ENCODE measurements around the gene FAM171A1. TPM values are rescaled to one million over a fixed set of nuclear protein-coding genes. Genes with fewer than 3 reads are reported as not detected.
A peak's percentile ranks its signal among the peaks of the same experiment; 100 is the strongest.

The FAM171A1 gene
- total RNA-seq, 2 donors from 2014 or later = 16.3 to 24.2 TPM

GRCh38 chr10:15325944-15326284 lies 45.2 kb downstream of the FAM171A1 start:
- TF ChIP-seq POLR2AphosphoS5 (IDR thresholded peaks at IDR 0.05) (no peak), POLR2A (IDR thresholded peaks at IDR 0.05) (no peak), CTCF (IDR thresholded peaks at IDR 0.05) (no peak)
- no peaks in the 10 kb centered on the region for H3K9me3 ChIP-seq
- 59% methylated on average over 4 of the region's 4 CpGs for WGBS
- H3K4me3 ChIP-seq = no peak overlapping the region
- no peaks in the 10 kb centered on the region for H3K36me3 ChIP-seq
- no peak overlapping the region for H3K27ac ChIP-seq
- intact Hi-C loops (cut with DNase I) = no loop called here
- DNase-seq (ENCODE audit: low spot score) = no peak
- H3K4me1 ChIP-seq (replicated peaks) = no peaks in the 10 kb centered on the region
- H3K27me3 ChIP-seq (replicated peaks; ENCODE audit: insufficient read depth) = no peaks in the 10 kb centered on the region

DNA sequence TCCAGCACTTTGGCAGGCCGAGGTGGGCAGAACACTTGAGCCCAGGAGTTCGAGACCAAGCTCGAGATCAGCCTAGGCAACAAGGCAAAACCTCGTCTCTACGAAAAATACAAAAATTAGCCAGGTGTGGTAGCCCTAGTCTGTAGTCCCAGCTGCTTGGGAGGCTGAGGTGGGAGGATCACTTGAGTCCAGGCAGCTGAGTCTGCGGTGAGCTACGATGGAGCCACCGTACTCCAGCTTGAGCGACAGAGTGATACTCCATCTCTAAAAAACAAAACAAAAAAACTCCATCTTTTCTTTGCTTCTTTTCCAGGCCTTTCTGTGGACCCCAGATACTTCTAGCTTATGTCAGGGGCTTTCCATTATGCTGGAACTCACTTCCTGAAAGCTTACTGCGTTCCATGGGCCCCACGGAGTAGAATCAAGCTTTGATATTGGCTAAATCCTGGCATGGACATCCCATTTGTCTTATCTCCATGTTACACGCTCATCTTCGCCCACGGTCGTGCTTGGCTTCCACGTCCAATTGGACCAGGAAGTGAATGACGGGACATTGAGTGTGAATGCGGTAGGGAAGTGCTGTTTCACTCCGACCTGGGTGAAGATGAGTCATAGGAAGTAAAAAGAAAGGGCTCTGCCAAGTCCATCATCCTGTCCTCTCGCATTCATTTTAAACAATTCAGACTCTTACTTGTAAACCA lies 45.7 kb downstream of the FAM171A1 start:
- DNase-seq (ENCODE audit: low spot score) = no peak
- Histone ChIP-seq H3K4me1 (replicated peaks) (no peaks in the 10 kb centered on the region), H3K9me3 (no peaks in the 10 kb centered on the region), H3K36me3 (no peaks in the 10 kb centered on the region), H3K27me3 (replicated peaks; ENCODE audit: insufficient read depth) (no peaks in the 10 kb centered on the region), H3K27ac (no peak overlapping the region), H3K4me3 (no peak overlapping the region)
- peak; percentile 12 for TF ChIP-seq POLR2AphosphoS5 (IDR thresholded peaks at IDR 0.05)
- no peak for TF ChIP-seq POLR2A (IDR thresholded peaks at IDR 0.05)
- 81% methylated on average over 20 of the region's 20 CpGs for WGBS
- intact Hi-C loops (cut with DNase I) = no loop called here

DNA sequence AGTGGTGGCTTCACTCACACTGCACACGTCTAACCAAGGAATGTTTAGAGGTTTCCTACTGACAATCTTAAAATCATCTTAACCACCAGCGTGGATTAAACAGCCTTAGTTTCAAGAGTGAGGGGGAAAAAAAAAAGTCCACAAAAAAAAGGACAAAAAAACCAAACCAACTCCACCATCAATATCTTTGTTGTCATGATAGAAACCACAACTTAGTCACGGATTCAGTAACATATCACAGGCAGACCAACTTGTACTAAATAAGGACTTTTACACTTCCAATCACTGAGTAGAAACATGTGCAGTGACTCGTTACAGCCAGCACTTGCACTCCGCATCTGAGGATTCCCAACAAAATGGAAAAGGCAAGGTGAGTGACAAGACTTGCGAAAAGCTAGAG lies 46.5 kb downstream of the FAM171A1 start:
- Histone ChIP-seq H3K4me1 (replicated peaks) (no peaks in the 10 kb centered on the region), H3K4me3 (no peak overlapping the region), H3K9me3 (no peaks in the 10 kb centered on the region), H3K27me3 (replicated peaks; ENCODE audit: insufficient read depth) (no peaks in the 10 kb centered on the region), H3K27ac (no peak overlapping the region), H3K36me3 (no peaks in the 10 kb centered on the region)
- DNase-seq (ENCODE audit: low spot score) = no peak
- intact Hi-C loops (cut with DNase I) = no loop called here
- TF ChIP-seq CTCF (IDR thresholded peaks at IDR 0.05) = no peak
- TF ChIP-seq POLR2AphosphoS5 (IDR thresholded peaks at IDR 0.05) = no peak
- 77% methylated on average over 6 of the region's 6 CpGs for WGBS

- H3K36me3 ChIP-seq = no peaks in the 10 kb centered on the region
- no peaks in the 10 kb centered on the region for H3K9me3 ChIP-seq
- TF ChIP-seq POLR2A (IDR thresholded peaks at IDR 0.05) = no peak
- WGBS = 85% methylated on average over 8 of the region's 8 CpGs
- H3K4me1 ChIP-seq (replicated peaks) = no peaks in the 10 kb centered on the region
- intact Hi-C loops (cut with DNase I) = no loop called here
- H3K27me3 ChIP-seq (replicated peaks; ENCODE audit: insufficient read depth) = no peaks in the 10 kb centered on the region
- no peak overlapping the region for H3K27ac ChIP-seq
- DNase-seq (ENCODE audit: low spot score) = no peak
- H3K4me3 ChIP-seq = no peak overlapping the region
Measured at GRCh38 chr10:15324113-15324512, 47.0 kb downstream of the FAM171A1 start.

DNA sequence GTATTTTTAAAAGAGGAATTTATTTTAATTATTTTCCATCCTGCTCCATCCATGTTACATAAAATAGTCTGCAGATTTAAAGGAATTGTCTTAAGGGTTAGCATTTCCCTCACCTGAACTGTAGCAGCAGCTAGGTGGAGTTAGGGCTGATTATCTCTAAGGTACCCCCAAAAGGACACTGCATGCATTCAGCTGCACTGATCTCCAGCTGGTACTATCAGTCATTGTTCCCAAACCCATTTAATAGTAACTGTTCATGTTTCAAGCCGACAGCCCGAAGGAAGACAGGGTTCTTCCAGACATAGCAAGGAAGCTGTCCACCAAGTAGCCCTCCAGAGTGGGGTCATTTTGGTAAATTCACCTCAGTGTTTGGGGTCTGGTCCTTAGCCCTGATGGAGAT lies 48.7 kb downstream of the FAM171A1 start:
- TF ChIP-seq POLR2A (IDR thresholded peaks at IDR 0.05) = no peak
- no peak for TF ChIP-seq POLR2AphosphoS5 (IDR thresholded peaks at IDR 0.05)
- TF ChIP-seq CTCF (IDR thresholded peaks at IDR 0.05) = no peak
- Histone ChIP-seq H3K27ac (peak overlapping the region in 1 of 2 donors; percentile 6), H3K9me3 (no peaks in the 10 kb centered on the region), H3K27me3 (replicated peaks; ENCODE audit: insufficient read depth) (no peaks in the 10 kb centered on the region), H3K36me3 (no peaks in the 10 kb centered on the region), H3K4me3 (no peak overlapping the region), H3K4me1 (replicated peaks) (no peaks in the 10 kb centered on the region)
- WGBS = 44% methylated on average over 2 of the region's 2 CpGs
- intact Hi-C loops (cut with DNase I) = no loop called here
- DNase-seq (ENCODE audit: low spot score) = no peak

All from prostate gland (tissue), 2 donors.